K562 (cell line): ENCODE results near the gene URI1. TPM values are rescaled to one million over a fixed set of nuclear protein-coding genes. Genes with fewer than 3 reads are reported as not detected.
A peak's percentile ranks its signal among the peaks of the same experiment; 100 is the strongest.

Source experiments
- FOXA3 ChIP-seq, 2 experiments: fragments of 450-650 bp in 1 of 2; sonication (generic) in 1 of 2; formaldehyde crosslinking; IDR thresholded peaks in 1 of 2; conservative IDR thresholded peaks in 1 of 2; 2 replicates each; pipeline versions ENCODE4 v1.4.0 to v1.8.0; 2020 to 2022; ENCODE audit warnings: mild to moderate bottlenecking in 2 of 2, missing genetic modification reagents in 1 of 2
- FOXJ3 ChIP-seq: sonication (generic); formaldehyde crosslinking; IDR thresholded peaks from 2 replicates; pipeline ENCODE4 v1.4.0; 2020; ENCODE audit warnings: mild to moderate bottlenecking, missing genetic modification reagents
- FOXK1 ChIP-seq: sonication (generic); formaldehyde crosslinking; IDR thresholded peaks from 2 replicates; pipeline ENCODE4 v1.8.0; 2022; ENCODE audit warnings: missing genetic modification reagents, mild to moderate bottlenecking, borderline replicate concordance
- KDM2B ChIP-seq: fragments of 250-450 bp; sonication (Bioruptor Pico); IDR thresholded peaks from 2 replicates; pipeline ENCODE4 v1.8.0; 2021; ENCODE audit warnings: mild to moderate bottlenecking, moderate library complexity
- MCM5 ChIP-seq: fragments of 450-650 bp; IDR thresholded peaks from 2 replicates; pipeline ENCODE4 v1.6.1; 2016; ENCODE audit warnings: low read depth
- POLR2G ChIP-seq: fragments of 200-400 bp; formaldehyde crosslinking; IDR thresholded peaks from 2 replicates; pipeline ENCODE4 v1.6.1; 2017; ENCODE audit warnings: low read depth, mild to moderate bottlenecking, antibody characterized with exemption, low read length, moderate library complexity
- PRMT5 ChIP-seq: sonication (generic); formaldehyde crosslinking; IDR thresholded peaks from 2 replicates; pipeline ENCODE4 v1.5.0; 2020; ENCODE audit warnings: missing genetic modification reagents
- PTBP1 ChIP-seq: fragments of 200-400 bp; formaldehyde crosslinking; IDR thresholded peaks from 2 replicates; pipeline ENCODE4 v1.6.1; 2017; ENCODE audit warnings: low read depth, low read length
- RB1 ChIP-seq: fragments of 450-650 bp; IDR thresholded peaks from 2 replicates; pipeline ENCODE4 v1.6.1; 2017; ENCODE audit warnings: low read depth, mild to moderate bottlenecking
- RCOR1 ChIP-seq, 2 experiments: IDR thresholded peaks; 2 replicates each; pipeline ENCODE4 v1.6.1; 2012; ENCODE audit warnings: low read depth in 2 of 2, low read length in 2 of 2, borderline replicate concordance in 1 of 2, improper control_type of control experiment in 1 of 2
- SFPQ ChIP-seq: fragments of 200-400 bp; formaldehyde crosslinking; IDR thresholded peaks from 2 replicates; pipeline ENCODE4 v1.6.1; 2017; ENCODE audit warnings: mild to moderate bottlenecking, low read depth, low read length, moderate library complexity
- SIX5 ChIP-seq, 2 experiments: IDR thresholded peaks; 2 replicates each; pipeline ENCODE4 v1.6.1; 2011; ENCODE audit warnings: low read length in 2 of 2, borderline replicate concordance in 1 of 2, low read depth in 1 of 2, mild to moderate bottlenecking in 1 of 2, moderate library complexity in 1 of 2; ENCODE audit not compliant: insufficient read depth in 1 of 2
- SUPT5H ChIP-seq: fragments of 450-650 bp; IDR thresholded peaks from 2 replicates; pipeline ENCODE4 v1.6.1; 2016
- TCF3 ChIP-seq: sonication (generic); formaldehyde crosslinking; IDR thresholded peaks from 2 replicates; pipeline ENCODE4 v1.4.0; 2020; ENCODE audit warnings: mild to moderate bottlenecking, missing genetic modification reagents
- ZNF121 ChIP-seq: sonication (generic); formaldehyde crosslinking; conservative IDR thresholded peaks from 2 replicates; pipeline ENCODE4 v1.8.0; 2022; ENCODE audit warnings: missing genetic modification reagents
- polyA plus RNA-seq, 8 experiments: library from polyadenylated mRNA; depleted of rRNA in 4 of 8; stranded (reverse) in 5 of 8; unstranded in 3 of 8; fragments of >200 nt; fragmentation: Nextera tagmentation in 2 of 8; fragmentation: Illumina TruSeq in 1 of 8; extraction: Ambion mirVana in 2 of 8; extraction: Trizol in 1 of 8; gene quantifications; 2 replicates each; pipeline versions ENCODE4 v1.2.1 to v1.2.3, GENCODE V29; 2011 to 2014; ENCODE audit warnings: inconsistent platforms in 1 of 8, missing spikeins in 1 of 8
- total RNA-seq, 7 experiments: library from RNA; depleted of rRNA in 6 of 7; stranded (reverse); fragments of >200 nt in 6 of 7; fragmentation: Illumina TruSeq in 2 of 7; extraction: Trizol in 2 of 7; gene quantifications; 2 replicates each; pipeline versions ENCODE4 v1.2.1 to v1.2.3, GENCODE V29; 2011 to 2021; ENCODE audit warnings: low replicate concordance in 1 of 7
- TF ChIP-seq, protein P1 (sequence below): fragments of 250-450 bp; sonication (Bioruptor Pico); IDR thresholded peaks from 2 replicates; pipeline ENCODE4 v1.9.0; 2021; ENCODE audit warnings: mild to moderate bottlenecking, inconsistent platforms
- TF ChIP-seq, protein P2 (sequence below): fragments of 200-800 bp; sonication (Bioruptor generic); IDR thresholded peaks from 2 replicates; pipeline ENCODE4 v1.6.1; 2016; ENCODE audit warnings: missing genetic modification characterization, missing compliant biosample characterization

Gene URI1
- total and polyA plus RNA-seq, 9 of the 15 experiments (the other 6 are each of a cell fraction or from before 2014, with no cell fraction given): 16.9 to 87.4 (median 63.9) TPM

GRCh38 chr19:29941828-29942403 lies at the start of gene URI1 (continued):
- TF ChIP-seq, protein P1, sequence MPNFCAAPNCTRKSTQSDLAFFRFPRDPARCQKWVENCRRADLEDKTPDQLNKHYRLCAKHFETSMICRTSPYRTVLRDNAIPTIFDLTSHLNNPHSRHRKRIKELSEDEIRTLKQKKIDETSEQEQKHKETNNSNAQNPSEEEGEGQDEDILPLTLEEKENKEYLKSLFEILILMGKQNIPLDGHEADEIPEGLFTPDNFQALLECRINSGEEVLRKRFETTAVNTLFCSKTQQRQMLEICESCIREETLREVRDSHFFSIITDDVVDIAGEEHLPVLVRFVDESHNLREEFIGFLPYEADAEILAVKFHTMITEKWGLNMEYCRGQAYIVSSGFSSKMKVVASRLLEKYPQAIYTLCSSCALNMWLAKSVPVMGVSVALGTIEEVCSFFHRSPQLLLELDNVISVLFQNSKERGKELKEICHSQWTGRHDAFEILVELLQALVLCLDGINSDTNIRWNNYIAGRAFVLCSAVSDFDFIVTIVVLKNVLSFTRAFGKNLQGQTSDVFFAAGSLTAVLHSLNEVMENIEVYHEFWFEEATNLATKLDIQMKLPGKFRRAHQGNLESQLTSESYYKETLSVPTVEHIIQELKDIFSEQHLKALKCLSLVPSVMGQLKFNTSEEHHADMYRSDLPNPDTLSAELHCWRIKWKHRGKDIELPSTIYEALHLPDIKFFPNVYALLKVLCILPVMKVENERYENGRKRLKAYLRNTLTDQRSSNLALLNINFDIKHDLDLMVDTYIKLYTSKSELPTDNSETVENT: peak; percentile 55
- TF ChIP-seq KDM2B (CRISPR knock-in tag): no peak
- TF ChIP-seq FOXJ3: no peak
- TF ChIP-seq SIX5 (IDR thresholded peaks at IDR 0.05; ENCODE audit: borderline replicate concordance in 1 of 2, insufficient read depth in 1 of 2, low read depth in 1 of 2, low read length in 2 of 2): no peak
- peak; percentile 83 for TF ChIP-seq RB1
- no peak for TF ChIP-seq PTBP1
- peak; percentile 87 for TF ChIP-seq POLR2G
- TF ChIP-seq FOXK1 (CRISPR knock-in tag): no peak
- TF ChIP-seq PRMT5 (CRISPR knock-in tag): no peak
- 0 out of 4 replicates have a peak, but pooled peaks of 1 of the 2 experiments have one; percentile 15 for TF ChIP-seq RCOR1 (IDR thresholded peaks at IDR 0.05; ENCODE audit: borderline replicate concordance in 1 of 2, low read depth in 2 of 2, low read length in 2 of 2)
- TF ChIP-seq FOXA3 (CRISPR knock-in tag; conservative IDR thresholded peaks at IDR 0.05 in 1 of 2, IDR thresholded peaks at IDR 0.05 in 1 of 2): no peak
- TF ChIP-seq, protein P2, sequence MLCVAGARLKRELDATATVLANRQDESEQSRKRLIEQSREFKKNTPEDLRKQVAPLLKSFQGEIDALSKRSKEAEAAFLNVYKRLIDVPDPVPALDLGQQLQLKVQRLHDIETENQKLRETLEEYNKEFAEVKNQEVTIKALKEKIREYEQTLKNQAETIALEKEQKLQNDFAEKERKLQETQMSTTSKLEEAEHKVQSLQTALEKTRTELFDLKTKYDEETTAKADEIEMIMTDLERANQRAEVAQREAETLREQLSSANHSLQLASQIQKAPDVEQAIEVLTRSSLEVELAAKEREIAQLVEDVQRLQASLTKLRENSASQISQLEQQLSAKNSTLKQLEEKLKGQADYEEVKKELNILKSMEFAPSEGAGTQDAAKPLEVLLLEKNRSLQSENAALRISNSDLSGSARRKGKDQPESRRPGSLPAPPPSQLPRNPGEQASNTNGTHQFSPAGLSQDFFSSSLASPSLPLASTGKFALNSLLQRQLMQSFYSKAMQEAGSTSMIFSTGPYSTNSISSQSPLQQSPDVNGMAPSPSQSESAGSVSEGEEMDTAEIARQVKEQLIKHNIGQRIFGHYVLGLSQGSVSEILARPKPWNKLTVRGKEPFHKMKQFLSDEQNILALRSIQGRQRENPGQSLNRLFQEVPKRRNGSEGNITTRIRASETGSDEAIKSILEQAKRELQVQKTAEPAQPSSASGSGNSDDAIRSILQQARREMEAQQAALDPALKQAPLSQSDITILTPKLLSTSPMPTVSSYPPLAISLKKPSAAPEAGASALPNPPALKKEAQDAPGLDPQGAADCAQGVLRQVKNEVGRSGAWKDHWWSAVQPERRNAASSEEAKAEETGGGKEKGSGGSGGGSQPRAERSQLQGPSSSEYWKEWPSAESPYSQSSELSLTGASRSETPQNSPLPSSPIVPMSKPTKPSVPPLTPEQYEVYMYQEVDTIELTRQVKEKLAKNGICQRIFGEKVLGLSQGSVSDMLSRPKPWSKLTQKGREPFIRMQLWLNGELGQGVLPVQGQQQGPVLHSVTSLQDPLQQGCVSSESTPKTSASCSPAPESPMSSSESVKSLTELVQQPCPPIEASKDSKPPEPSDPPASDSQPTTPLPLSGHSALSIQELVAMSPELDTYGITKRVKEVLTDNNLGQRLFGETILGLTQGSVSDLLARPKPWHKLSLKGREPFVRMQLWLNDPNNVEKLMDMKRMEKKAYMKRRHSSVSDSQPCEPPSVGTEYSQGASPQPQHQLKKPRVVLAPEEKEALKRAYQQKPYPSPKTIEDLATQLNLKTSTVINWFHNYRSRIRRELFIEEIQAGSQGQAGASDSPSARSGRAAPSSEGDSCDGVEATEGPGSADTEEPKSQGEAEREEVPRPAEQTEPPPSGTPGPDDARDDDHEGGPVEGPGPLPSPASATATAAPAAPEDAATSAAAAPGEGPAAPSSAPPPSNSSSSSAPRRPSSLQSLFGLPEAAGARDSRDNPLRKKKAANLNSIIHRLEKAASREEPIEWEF (CRISPR knock-in tag): no peak
- TF ChIP-seq SFPQ: no peak
- TF ChIP-seq MCM5: no peak
- TF ChIP-seq SUPT5H: peak; percentile 64
- TF ChIP-seq TCF3: no peak
- TF ChIP-seq ZNF121 (CRISPR knock-in tag): no peak
